ENCODE results near the gene CBFB. TPM values are rescaled to one million over a fixed set of nuclear protein-coding genes. Genes with fewer than 3 reads are reported as not detected.
"Not testable (repeated sequence)": the region's sequence is repeated elsewhere in the genome, so short reads cannot be mapped to it uniquely, and the experiment has no call there.

CBFB gene
- total RNA-seq, 1 experiment from 2014 or later: 76.3 TPM

- no peak overlapping the region for H2BK20ac ChIP-seq (ENCODE audit: low read depth, low read length, poor library complexity, severe bottlenecking)
- no peak overlapping the region for H3K4me2 ChIP-seq (ENCODE audit: insufficient read depth, insufficient read length, low read length)
- H2BK5ac ChIP-seq (ENCODE audit: insufficient read length, low read length): no peak overlapping the region
- no peak overlapping the region for H3K23ac ChIP-seq (ENCODE audit: insufficient read length, low read depth, low read length)
- H3K79me2 ChIP-seq (ENCODE audit: insufficient read depth, low read length): no peaks in the 10 kb centered on the region
- no peak overlapping the region for H4K5ac ChIP-seq (ENCODE audit: insufficient read length, low read depth, low read length)
- no peaks in the 10 kb centered on the region for H3K9me3 ChIP-seq (ENCODE audit: control insufficient read depth, low read depth, low read length)
- H3K9ac ChIP-seq (ENCODE audit: extremely low read depth, insufficient read length, low read length): no peak overlapping the region
- no CpG with 5 or more reads among the region's 2 CpGs for WGBS (ENCODE audit: extremely low coverage, insufficient read length, low lambda C conversion rate)
- H3T11ph ChIP-seq (ENCODE audit: low read length): no peak overlapping the region
- no peak overlapping the region for H4K8ac ChIP-seq (replicated peaks; ENCODE audit: insufficient read length, low read depth, low read length)
- H2AFZ ChIP-seq (ENCODE audit: low read length): no peak overlapping the region
- H3K18ac ChIP-seq (ENCODE audit: insufficient read length, low read depth, low read length): no peak overlapping the region
- H3K27ac ChIP-seq (ENCODE audit: insufficient read length, low read depth, low read length): no peak overlapping the region
- no peak for DNase-seq
- no peaks in the 10 kb centered on the region for H3K23me2 ChIP-seq (ENCODE audit: insufficient read length, low read depth, low read length, poor library complexity, severe bottlenecking)
- H3K27me3 ChIP-seq (ENCODE audit: insufficient read depth, low read length): no peaks in the 10 kb centered on the region
- Mint-ChIP-seq H3K36me3 (ENCODE audit: insufficient read depth in 1 of 3, low read depth in 3 of 3) (no peaks in the 10 kb centered on the region), H3K27me3 (ENCODE audit: low read depth) (peaks cover 11% of the 10 kb centered on the region), H3K27ac (no peak overlapping the region), H3K4me3 (no peak overlapping the region), H3K9me3 (no peaks in the 10 kb centered on the region), H3K4me1 (no peaks in the 10 kb centered on the region)
- H2AK5ac ChIP-seq (ENCODE audit: insufficient read length, low read length): no peak overlapping the region
- no peak overlapping the region for H2BK120ac ChIP-seq (ENCODE audit: low read depth, low read length, poor library complexity, severe bottlenecking)
- no peak overlapping the region for H3K4ac ChIP-seq (ENCODE audit: low read depth, low read length)
- no peak overlapping the region for H3K56ac ChIP-seq (ENCODE audit: insufficient read length, low read depth, low read length)
- no peaks in the 10 kb centered on the region for H4K20me1 ChIP-seq (ENCODE audit: control insufficient read depth, insufficient read depth, insufficient read length)
- H2BK12ac ChIP-seq (ENCODE audit: insufficient read length, low read depth, low read length): no peak overlapping the region
- TF ChIP-seq CTCF (conservative IDR thresholded peaks at IDR 0.05): no peak
- H4K91ac ChIP-seq (ENCODE audit: insufficient read length, low read depth, low read length): no peak overlapping the region
- H3K14ac ChIP-seq (ENCODE audit: insufficient read depth, low read length): no peak overlapping the region
- no peaks in the 10 kb centered on the region for H3K4me1 ChIP-seq (ENCODE audit: insufficient read depth, low read length)
- no peak overlapping the region for H2BK15ac ChIP-seq (ENCODE audit: low read depth, low read length)
- no peaks in the 10 kb centered on the region for H3K79me1 ChIP-seq (ENCODE audit: insufficient read depth, low read depth, low read length, poor library complexity, severe bottlenecking)
Measured at GRCh38 chr16:66991545-66992077, 37.3 kb upstream of the CBFB start.

GRCh38 chr16:66993558-66993957 is 35.4 kb upstream of the CBFB start:
- not testable (repeated sequence) for H3K27ac ChIP-seq (ENCODE audit: insufficient read length, low read depth, low read length); H3K23ac ChIP-seq (ENCODE audit: insufficient read length, low read depth, low read length); H3K4me3 Mint-ChIP-seq; H2BK20ac ChIP-seq (ENCODE audit: low read depth, low read length, poor library complexity, severe bottlenecking); H3K79me2 ChIP-seq (ENCODE audit: insufficient read depth, low read length); H3K79me1 ChIP-seq (ENCODE audit: insufficient read depth, low read depth, low read length, poor library complexity, severe bottlenecking); H3K9ac ChIP-seq (ENCODE audit: extremely low read depth, insufficient read length, low read length); H3T11ph ChIP-seq (ENCODE audit: low read length); H3K27ac Mint-ChIP-seq; H3K9me3 ChIP-seq (ENCODE audit: control insufficient read depth, low read depth, low read length); H3K23me2 ChIP-seq (ENCODE audit: insufficient read length, low read depth, low read length, poor library complexity, severe bottlenecking); H2BK15ac ChIP-seq (ENCODE audit: low read depth, low read length); H2BK120ac ChIP-seq (ENCODE audit: low read depth, low read length, poor library complexity, severe bottlenecking); H3K18ac ChIP-seq (ENCODE audit: insufficient read length, low read depth, low read length); H4K91ac ChIP-seq (ENCODE audit: insufficient read length, low read depth, low read length); H3K4me1 ChIP-seq (ENCODE audit: insufficient read depth, low read length); H3K4me1 Mint-ChIP-seq; H3K4ac ChIP-seq (ENCODE audit: low read depth, low read length); H2AK5ac ChIP-seq (ENCODE audit: insufficient read length, low read length); H3K9me3 Mint-ChIP-seq; H3K56ac ChIP-seq (ENCODE audit: insufficient read length, low read depth, low read length); H2AFZ ChIP-seq (ENCODE audit: low read length); H3K36me3 Mint-ChIP-seq (ENCODE audit: insufficient read depth in 1 of 3, low read depth in 3 of 3); H2BK12ac ChIP-seq (ENCODE audit: insufficient read length, low read depth, low read length); H4K5ac ChIP-seq (ENCODE audit: insufficient read length, low read depth, low read length); H2BK5ac ChIP-seq (ENCODE audit: insufficient read length, low read length); H4K8ac ChIP-seq (replicated peaks; ENCODE audit: insufficient read length, low read depth, low read length); H3K14ac ChIP-seq (ENCODE audit: insufficient read depth, low read length); H3K27me3 ChIP-seq (ENCODE audit: insufficient read depth, low read length); DNase-seq; H4K20me1 ChIP-seq (ENCODE audit: control insufficient read depth, insufficient read depth, insufficient read length); H3K4me2 ChIP-seq (ENCODE audit: insufficient read depth, insufficient read length, low read length)
- peaks cover 22% of the 10 kb centered on the region for H3K27me3 Mint-ChIP-seq (ENCODE audit: low read depth)
- no CpG with 5 or more reads among the region's 12 CpGs for WGBS (ENCODE audit: extremely low coverage, insufficient read length, low lambda C conversion rate)
